GM21717 (cell line): ENCODE measurements around the gene TIPARP.

Experiments used
- ATAC-seq: cut with Tn5 transposase; IDR thresholded peaks from one replicate; pipeline ENCODE4 v1.9.1; 2021; ENCODE audit warnings: mild to moderate bottlenecking, moderate library complexity; ENCODE audit not compliant: unreplicated experiment

TIPARP gene, protein sequence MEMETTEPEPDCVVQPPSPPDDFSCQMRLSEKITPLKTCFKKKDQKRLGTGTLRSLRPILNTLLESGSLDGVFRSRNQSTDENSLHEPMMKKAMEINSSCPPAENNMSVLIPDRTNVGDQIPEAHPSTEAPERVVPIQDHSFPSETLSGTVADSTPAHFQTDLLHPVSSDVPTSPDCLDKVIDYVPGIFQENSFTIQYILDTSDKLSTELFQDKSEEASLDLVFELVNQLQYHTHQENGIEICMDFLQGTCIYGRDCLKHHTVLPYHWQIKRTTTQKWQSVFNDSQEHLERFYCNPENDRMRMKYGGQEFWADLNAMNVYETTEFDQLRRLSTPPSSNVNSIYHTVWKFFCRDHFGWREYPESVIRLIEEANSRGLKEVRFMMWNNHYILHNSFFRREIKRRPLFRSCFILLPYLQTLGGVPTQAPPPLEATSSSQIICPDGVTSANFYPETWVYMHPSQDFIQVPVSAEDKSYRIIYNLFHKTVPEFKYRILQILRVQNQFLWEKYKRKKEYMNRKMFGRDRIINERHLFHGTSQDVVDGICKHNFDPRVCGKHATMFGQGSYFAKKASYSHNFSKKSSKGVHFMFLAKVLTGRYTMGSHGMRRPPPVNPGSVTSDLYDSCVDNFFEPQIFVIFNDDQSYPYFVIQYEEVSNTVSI

DNA sequence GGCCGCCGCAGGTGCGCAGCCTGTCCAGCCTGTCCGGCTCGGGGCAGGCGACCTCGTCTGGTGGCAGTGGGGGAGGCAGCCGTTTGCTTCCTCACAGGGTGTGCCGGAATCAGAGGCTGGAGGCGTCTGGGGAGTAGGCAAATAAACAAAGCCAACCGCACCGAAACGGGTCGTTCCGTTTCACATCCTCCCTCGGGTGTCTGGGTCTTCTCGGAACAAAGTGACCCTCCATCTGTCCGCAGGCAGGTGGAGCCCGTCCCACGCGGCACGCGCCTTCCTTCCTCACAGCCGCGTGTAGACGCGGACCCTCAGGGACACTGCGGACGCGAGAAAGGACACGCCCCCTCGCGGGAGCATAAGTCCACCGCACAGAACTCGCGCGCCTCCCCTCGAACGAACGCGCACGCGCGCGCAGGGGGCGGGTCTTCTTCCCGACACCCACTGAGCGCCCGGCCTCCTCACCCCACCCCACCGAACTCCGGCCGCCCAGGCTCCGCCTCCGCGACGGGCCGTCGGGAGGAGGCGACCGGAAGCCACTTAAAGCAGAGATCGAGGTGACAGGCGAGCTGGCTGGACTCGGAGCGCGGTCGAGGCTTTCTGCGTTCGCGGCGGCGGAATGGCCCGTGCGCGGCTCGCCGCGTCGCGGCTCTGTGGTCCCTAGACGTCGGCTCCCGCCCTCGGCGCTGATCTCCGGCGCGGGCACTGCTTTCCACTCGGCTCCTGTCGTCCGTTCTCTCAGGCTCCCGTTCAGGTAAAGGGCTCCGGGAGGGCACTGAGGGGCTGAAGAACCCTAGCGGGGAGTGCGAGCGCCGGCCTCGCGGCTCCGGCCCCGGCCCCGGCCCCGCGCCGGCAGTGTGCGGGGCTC, at the start of gene TIPARP:
Gene TIPARP, plus strand, starts transcription at position 545 of the 865 bp plus-strand sequence. CDS start 3,108 bp downstream, outside the sequence.
- ATAC-seq: peak; percentile 81

DNA sequence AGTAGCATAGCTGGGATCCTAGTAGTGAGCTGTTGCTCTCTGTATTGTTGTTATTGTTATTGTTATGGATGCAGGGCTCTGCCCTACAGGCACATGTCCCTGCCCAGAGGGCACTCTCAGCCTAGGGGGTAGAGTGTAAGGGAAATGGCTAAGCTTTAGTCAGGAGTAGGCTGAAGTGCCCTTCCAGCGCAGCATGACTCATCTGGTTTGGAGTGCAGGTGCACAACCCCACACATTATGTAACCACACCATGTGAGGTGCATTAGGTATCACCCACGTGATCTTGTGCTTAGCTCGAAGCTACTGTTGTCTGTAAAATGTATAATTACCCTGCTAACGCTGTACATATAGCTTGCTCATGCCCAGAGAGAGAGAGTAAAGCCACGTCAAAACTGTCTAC, 48.3 kb upstream of the TIPARP start:
- no peak for ATAC-seq

DNA sequence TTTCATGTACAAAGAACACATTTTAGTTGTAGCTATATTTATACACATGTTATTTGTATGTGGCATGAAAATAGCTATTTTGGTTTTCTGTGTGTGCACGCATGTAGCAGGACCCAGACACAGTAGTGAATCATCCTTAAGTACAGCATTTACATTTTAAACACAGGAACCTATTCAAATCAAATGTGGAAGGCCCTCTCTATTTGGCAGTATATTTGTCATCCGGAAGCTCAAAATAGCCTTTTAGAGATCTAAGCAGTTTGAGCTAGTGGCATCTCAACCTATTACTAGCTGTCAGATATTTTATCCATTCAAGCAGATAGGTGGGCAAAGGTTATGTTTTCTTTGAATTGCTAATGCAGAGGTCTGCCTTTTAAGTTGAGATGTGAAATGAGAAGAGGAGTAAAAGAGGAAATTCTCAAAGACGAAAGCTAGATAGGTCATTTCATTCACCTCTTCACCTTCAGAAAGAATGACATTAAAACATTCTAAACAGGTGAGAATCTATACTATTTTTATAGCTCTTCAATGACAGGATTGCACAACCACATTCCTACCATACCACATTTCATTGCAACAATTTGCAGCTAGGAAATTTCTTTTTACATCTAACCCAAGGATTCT, 46.3 kb upstream of the TIPARP start:
- no peak for ATAC-seq

DNA sequence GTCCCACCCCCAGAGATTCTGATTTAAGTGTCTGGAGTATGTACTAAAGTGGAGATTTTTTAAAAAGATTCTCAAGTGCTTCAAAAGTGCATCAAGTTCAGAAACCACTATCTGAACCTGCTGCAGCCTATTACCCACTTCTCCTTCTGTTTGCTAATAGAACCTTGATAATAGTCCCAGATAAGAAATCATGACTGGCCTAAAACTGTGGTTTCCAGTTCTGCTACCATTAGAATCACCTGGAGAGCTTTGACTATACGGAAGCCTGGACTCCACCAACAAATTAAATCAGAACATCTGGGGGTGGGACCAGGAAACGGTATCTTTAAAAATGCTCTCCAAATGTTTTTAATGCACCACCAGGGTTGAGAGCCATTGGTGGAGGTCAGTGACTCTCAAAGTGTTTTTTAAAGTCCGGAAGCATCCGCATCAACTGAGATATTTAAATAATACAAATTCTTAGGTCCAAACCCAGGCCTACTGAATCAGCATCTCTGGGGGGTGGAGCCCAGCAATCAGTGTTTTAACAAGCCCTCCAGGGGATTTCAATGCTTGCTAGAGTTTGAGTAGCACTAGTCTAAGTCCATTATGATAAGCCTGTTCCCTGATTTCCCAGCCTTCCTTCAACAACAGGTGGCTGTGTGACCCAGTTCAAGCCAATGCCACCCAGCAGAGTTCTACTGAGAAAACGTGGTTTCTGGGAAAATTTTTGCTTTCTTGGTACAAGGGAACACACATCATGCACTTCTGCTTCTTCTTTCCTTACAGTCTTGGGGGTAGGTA, 45.4 kb upstream of the TIPARP start:
- ATAC-seq: no peak

DNA sequence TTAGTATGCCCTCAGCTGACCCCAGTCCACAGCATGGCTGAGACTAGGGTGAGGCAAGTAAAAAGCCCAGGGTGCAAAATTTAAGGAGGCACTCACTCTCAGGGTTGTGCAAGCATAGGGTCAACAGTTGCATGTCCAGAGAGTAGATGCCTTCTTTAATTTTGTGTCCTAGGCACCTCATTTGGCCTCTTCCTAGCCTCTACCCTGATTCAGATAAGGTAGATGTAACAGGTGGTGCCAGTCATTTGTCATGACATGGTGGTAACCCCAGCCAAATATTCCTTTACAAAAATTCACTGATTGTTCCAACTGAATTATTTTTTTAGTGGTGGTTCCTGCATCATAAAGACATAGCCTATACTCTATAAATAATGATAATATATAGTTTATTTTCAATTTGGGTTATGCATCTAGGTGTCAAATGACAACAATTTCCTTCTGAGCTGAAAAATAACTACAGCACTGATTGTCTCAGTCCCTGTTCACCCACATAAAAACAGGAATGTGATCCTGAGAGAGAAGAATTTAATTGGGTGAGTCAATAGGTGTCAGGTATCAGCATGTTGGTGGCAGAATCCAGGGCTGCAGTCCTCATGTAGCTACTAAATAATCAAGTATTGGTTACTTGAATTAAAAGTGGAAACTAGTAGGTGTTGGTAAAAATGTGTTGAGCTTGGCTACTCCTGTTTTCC, 44.2 kb upstream of the TIPARP start:
- no peak for ATAC-seq

DNA sequence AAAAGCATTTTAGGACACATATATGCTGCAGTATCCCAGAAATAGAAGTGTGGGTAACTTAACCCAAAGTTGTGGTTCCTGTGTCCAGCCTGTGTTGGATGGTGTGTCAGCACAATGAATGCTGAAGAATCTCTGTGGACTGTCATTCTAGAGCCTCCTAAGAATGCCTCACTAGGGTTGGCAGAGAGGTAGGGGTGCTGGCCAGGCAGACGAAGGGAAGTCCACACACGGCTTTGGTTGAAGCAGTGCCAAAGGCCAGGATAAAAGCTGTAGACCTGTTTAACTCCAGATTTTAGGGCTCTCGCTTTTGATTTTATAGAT, 43.7 kb upstream of the TIPARP start:
- ATAC-seq: no peak

DNA sequence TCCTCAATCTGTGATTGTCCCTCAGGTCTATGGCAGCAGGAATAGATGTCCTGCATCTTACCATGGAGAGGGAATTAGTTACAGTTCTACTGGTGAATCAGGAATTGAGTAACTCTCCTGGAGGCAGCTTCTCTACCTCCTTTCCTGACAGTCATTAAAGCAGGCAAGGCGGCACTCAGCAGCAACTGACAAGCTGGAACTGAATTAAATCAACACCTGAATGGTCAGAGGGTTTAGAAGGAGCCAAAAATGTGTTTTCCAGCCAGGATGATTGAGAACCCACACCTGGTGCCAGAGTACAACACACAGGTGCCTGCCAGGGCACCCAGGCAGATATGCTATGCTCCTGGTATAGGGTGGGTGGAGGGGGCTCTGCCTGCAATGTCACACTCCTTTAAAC, 43.1 kb upstream of the TIPARP start:
- ATAC-seq: no peak

DNA sequence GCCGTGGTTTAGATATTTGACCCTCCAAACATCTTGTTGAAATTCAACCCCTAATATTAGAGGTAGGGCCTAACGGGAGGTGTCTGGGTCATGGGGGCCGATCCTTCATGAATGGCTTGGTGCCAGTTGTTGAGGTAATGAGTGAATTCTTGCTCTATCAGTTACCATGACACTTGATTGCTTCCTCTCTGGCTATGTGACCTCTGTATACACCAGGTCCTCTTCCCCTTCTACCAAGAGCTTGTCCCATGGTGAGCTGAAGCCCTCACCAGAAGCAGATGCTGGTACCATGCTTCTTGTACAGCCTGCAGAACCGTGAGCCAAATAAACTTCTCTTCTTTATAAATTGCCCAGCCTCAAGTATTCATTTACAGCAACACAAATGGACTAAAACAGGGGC, 41.8 kb upstream of the TIPARP start:
- no peak for ATAC-seq

DNA sequence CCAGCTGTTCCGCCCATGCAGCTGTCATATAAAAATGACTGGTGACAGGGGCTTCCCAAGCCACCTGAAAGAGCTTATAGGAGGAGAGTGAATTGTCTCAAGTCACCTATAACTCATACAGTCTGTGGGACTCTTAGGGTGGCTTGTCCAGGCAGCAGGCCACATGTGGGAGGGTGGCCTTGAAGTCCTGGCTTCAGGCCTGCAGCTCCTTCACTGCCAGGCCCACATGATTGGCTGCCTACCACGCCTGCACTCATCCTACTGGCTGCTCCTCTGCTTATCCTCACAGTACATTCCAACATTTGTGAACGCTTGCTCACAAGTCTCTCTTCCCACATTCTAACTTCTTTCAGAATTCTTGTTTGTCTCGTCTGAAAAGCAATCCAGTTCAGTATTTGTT, 41.1 kb upstream of the TIPARP start:
- no peak for ATAC-seq

DNA sequence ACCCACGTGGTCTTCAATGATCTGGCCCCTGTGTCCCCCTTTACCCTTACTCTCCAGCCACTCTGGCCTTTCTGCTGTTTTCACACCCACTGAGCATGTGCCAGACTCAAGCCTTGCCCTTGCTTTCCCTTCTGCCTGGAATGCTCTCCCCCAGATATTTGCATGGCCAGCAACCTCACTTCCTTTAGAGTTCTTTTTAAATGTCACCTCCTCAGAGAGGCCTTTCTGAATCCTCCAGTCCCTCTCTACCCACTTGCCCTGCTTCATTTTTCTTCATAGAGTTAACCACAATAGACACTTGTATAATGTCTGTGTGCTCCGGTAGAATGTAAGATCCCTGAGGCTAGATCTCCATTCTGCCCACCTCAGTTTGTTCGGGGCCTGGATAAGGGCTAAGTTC, 39.4 kb upstream of the TIPARP start:
- no peak for ATAC-seq

DNA sequence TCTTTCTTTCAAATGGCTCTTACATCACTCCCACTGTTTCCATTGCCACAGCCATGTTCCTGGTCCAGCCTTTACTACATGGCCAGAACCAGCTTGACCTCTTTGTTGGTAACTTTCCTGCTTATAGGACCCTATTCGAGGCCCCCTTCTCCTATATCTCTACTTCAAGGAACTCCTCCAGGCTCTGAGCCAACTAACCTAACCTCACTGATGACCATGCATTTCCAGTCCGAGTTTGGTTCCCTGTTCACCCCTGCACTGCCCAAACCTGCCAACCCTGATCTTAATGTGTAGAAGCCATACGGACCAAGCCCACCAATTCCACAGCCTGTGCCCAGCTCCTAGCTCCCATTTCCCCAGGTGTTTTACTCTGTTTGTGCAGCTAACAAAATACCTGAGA, 38.4 kb upstream of the TIPARP start:
- no peak for ATAC-seq

DNA sequence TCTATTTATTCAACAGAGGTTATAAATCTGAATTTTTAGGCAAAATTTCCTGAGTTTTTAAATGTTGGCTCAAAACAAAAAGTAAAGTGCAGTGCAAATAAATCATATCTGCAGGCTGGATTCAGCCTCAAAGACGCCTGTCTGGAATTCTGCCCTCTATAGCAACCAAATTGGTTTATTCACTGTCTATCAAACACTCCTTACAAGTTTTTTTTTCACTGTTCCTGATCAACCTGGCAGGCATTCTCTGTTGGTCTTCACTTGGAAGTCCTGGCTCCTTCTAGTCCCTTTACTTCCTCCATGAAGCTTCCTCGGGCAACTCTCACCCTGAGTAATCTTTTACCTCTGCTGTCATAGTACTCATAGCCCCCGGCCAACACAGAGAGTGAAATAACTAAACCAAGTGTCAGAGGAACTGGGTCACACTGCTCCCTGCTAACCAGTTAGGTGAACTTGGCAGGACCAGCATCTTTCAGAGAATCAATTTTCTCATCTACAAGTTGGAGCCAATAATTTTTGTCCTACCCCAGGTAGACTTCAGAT, 36.8 kb upstream of the TIPARP start:
- ATAC-seq: no peak

DNA sequence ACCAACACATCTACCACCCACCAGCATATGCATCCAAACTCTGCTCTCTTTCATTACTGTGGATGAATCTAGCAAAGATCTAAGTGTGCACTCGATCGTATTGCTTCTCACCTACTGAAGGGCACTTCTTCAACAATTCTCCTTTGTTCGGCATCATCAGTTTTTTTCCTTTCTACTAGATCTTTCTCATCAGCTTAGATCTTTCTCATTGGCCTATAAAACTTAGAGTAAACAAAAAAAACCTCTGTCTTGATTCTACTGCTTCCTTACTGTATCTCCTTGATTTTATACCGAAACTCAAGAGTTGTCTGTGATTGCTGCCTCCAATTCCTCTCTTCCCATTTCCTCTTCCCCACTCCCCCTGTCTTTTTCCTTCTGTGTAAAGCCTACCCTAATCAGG, 36.1 kb upstream of the TIPARP start:
- ATAC-seq: no peak

DNA sequence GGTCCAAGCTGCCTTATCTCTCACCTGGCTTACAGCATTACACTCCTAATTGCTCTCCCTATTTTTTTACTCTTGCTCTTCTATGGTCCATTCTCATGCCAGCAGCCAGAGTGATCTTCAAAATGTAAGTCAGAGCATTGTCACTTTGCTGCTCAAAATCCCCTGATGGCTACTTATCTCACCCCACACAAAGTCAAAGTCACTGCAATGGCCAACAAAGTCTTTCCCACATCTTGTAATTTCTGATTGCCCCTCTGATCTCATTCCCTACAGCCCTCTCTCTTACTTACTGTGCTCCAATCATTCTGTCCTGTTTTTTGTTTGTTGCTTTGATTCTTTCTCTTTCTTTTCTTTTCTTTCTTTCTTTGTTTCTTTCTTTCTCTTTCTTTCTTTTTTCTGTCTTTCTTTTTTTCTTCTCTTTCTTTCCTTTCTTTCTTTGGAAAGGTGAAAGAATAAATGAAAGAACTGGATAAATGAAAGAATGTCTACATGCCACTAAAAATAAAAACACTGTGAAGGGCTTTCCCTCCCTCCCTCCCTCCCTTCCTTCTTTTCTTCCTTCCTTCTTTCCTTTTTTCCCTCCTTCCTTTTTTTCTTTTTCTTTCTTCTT, 34.9 kb upstream of the TIPARP start:
- no peak for ATAC-seq

DNA sequence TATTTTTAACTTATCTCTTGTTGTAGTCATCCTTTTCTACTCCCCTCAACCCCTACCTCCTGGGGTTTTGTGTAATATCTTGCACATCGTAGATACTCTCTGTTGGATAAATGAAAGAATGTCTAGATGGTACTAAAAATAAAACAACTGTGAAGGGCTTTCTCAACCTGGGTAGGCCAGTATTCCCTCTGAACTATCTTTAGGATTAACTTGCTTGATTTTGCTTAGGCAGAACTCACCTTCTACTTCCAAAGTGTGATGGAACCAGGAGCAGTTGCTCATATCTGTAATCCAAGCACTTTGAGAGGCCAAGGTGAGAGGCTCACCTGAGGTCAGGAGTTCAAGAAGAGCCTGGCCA, 32.8 kb upstream of the TIPARP start:
- no peak for ATAC-seq

DNA sequence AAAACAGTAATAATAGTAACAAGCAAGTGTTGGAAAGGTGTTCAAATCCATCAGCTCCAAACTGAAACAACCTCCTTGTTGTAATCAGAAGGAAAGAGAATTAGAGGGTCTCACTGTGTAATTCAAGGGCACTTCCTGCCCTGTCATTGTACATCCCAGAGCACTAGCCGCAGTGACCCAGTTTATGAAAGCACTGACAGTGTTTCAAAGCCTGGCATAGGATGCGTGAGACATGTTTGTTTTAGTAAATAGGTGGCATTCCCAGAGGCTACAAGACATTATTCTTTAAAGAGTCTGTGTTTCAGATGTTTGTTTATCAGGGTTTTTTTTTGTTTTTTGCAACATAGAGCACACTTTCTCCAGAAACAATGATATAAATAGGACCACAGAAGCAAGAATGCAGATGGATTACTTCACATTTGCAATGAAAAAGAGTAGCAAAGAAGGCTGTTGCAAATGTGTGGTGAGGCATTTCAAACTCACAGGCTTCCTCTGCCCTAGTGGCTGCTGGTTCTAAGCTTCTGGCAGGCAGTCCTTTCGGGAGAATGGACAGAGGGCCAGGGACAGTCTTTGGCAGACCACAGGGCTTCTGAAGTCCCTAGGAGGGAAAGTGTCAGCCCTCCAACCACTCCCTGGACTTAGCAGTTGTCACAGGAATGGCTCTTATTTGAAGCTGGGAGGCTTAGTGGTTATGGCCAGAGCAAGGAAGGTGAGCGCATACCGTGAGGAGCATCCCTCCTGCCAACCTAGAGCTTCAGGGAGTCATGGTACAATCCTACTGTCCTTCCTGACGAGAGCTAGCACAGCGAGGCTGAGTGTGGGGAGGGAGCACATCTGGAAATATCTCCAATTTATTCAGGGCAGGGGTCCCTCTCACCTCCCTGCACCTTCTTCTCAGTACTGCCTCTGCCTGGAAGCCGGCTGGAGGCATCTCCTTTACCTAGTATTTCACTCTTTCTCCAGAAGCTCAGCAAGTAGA, 31.4 kb upstream of the TIPARP start:
- ATAC-seq: peak; percentile 10

DNA sequence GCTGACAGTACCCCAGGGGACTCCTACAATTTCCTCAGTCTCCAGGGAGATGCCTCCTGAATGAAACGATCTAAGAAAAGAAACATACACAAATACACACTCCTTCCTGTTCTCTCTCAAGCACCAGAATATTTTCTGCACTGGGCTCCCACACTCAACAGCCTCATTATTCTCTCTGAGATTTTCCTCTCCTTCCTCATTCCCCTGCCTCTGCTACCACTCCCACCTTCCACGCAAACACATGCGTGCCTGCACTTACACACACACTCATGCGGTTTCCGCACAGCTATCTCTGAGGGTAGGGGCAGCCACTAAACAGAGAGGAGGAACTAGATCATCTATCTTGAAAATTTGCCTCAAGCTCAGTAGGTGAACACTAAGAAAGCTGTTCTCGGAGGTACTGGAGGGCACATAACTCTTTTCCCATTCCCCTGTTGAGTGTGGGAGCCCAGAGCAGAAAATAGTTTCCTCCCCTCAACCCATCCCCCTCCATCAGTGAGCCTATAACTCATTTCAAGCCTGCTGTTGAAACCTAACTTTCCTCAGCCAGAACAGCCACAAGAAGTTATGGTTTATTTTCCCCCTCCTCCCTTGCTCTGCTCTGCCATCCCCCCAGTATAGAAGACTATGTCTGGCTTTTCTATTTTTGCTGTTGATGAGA, 30.5 kb upstream of the TIPARP start:
- ATAC-seq: peak; percentile 82

DNA sequence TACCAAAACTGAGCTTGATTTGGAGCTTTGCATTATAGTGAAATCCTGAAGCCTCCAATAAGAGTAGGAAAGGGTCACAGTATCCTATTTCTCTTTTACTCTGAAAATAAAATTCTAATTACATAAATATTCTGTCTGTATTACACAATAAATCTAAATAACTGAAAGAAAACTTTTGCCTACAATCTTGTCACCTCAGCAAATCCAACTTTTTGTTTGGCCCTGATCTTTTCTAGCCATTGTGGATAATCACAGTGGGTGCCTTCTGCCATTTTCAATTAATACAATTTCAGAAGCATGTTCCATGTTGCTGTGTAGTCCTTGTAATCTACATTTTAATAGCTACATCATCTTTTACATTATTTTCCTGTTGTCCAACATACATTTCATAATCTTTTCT, 29.4 kb upstream of the TIPARP start:
- no peak for ATAC-seq
